ENCODE data around the gene KMT2A.

KMT2A gene

DNA sequence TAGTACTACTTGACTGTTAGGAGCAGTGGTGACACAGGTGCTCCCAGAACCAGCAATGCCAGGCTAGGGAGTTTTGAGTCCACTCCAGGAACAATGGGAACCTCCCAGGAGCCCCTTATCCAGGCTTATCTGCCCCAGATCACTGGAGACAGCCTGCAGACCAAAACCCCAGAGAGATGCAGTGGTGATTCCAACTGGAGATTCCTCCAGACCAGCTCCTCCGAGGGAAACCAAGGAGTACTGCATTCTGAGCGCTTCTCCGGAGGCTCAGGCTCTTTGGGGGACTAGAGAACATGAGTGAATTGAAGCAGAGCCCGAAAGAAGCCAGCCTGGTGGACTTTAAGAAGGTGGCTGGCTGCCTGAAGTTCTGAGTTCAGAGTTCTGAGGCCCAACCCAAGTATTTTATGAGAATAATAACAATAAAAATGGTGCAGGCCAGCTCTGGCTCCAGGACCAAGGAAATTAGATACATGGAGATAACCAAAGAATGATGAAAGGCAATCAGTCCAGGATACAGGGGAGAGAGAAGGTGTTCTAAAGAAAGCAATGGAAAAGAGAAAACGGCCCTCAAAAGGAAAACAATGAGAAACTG, 93.4 kb downstream of the KMT2A start:
- Histone ChIP-seq H3K4me1 (peaks cover 9% of the 10 kb centered on the region), H3K4me2 (ENCODE audit: low read length) (peak overlapping the region; percentile 66), H3K27me3 (ENCODE audit: control insufficient read depth, insufficient read depth, low read length) (no peaks in the 10 kb centered on the region), H2AFZ (peak overlapping the region; percentile 81), H3K36me3 (ENCODE audit: control insufficient read depth, insufficient read depth, low read length) (no peaks in the 10 kb centered on the region), H3K9me3 (ENCODE audit: control insufficient read depth, low read length) (no peaks in the 10 kb centered on the region), H3K27ac (no peak overlapping the region), H3K4me3 (ENCODE audit: low read depth, low read length) (peak overlapping the region; percentile 65), H3K9ac (no peak overlapping the region), H3K79me2 (no peaks in the 10 kb centered on the region)
- TF ChIP-seq, protein P1, sequence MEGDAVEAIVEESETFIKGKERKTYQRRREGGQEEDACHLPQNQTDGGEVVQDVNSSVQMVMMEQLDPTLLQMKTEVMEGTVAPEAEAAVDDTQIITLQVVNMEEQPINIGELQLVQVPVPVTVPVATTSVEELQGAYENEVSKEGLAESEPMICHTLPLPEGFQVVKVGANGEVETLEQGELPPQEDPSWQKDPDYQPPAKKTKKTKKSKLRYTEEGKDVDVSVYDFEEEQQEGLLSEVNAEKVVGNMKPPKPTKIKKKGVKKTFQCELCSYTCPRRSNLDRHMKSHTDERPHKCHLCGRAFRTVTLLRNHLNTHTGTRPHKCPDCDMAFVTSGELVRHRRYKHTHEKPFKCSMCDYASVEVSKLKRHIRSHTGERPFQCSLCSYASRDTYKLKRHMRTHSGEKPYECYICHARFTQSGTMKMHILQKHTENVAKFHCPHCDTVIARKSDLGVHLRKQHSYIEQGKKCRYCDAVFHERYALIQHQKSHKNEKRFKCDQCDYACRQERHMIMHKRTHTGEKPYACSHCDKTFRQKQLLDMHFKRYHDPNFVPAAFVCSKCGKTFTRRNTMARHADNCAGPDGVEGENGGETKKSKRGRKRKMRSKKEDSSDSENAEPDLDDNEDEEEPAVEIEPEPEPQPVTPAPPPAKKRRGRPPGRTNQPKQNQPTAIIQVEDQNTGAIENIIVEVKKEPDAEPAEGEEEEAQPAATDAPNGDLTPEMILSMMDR (IDR thresholded peaks at IDR 0.05) = no peak

DNA sequence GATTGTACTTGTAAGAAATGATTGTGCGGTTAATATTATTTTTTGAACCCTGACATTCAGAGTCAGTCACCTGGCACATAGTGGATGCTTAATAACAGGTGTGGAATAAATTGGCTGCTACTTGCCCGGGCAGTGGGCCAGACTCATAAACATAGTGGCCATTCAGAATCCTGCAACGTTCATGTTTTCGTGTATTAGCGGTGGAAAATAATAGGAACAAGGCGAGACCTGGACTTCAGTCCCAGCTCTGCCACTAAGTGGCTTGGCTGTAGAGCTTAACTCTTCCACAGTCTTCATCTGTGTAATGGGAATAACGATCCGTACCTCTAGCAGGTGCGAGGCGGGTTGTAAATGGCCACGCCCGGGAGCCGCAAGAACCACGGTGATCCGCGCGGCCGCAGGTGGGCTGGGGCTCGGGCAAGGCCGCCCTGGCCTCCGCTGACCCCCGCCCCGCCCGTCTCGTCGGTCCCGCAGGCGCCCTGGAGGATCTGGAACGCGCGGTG, 93.9 kb downstream of the KMT2A start:
- H2AFZ ChIP-seq = peak overlapping the region; percentile 81
- H3K36me3 ChIP-seq (ENCODE audit: control insufficient read depth, insufficient read depth, low read length) = no peaks in the 10 kb centered on the region
- H3K4me3 ChIP-seq (ENCODE audit: low read depth, low read length) = peak overlapping the region; percentile 65
- no peaks in the 10 kb centered on the region for H3K27me3 ChIP-seq (ENCODE audit: control insufficient read depth, insufficient read depth, low read length)
- H3K9ac ChIP-seq = no peak overlapping the region
- no peaks in the 10 kb centered on the region for H3K79me2 ChIP-seq
- TF ChIP-seq, protein P1 (IDR thresholded peaks at IDR 0.05) = no peak
- peaks cover 9% of the 10 kb centered on the region for H3K4me1 ChIP-seq
- no peaks in the 10 kb centered on the region for H3K9me3 ChIP-seq (ENCODE audit: control insufficient read depth, low read length)
- no peak overlapping the region for H3K27ac ChIP-seq
- peak overlapping the region; percentile 66 for H3K4me2 ChIP-seq (ENCODE audit: low read length)

DNA sequence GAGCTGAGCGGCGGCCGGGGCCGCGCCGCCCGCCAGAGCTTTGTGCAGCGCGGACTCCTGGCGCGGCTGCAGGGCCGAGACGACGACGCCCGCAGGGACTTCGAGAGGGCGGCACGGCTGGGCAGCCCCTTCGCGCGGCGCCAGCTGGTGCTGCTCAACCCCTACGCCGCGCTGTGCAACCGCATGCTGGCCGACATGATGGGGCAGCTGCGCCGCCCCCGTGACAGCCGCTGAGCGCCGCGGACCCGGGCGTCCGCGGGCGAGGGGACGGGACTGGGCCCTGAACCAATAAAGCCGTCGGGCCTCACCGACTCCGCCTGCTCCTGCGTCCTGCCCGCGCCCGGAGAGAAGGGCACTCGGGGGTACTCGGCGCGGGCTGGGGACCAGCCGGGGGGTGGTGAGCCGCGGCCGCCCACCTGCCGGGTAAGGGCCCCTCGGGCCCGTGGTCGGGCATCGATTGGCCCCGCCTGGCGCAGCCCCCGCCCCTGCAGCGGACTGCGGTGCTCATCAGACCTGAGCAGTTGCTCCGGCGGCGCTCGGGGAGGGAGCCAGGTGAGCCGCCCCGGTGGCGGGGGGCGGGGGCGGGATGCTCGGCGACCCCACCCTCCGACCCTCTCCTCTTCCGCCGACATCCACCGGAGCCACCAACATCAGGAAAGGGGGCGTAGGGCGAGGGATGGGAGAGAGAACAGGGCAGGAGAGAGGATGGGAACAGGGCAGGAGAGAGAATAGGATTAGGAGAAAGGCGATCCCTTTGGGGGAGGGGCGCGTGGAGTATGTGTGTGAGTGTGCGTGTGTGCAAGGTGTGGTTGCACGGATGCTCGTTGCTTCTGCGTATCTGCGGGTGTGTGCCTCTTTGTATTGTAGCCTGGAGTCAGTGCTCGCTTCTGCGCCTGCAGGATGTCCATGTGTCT, 94.6 kb downstream of the KMT2A start, which contains the start of gene TMEM25:
Gene TMEM25, plus strand, starts transcription at position 510 of the 914 bp plus-strand sequence. CDS start 610 bp downstream, outside the sequence.
- H3K4me2 ChIP-seq (ENCODE audit: low read length) = peak within 1 kb of the TSS; percentile 66
- H3K36me3 ChIP-seq (ENCODE audit: control insufficient read depth, insufficient read depth, low read length) = no peaks in the 10 kb centered on the region
- no peak within 1 kb of the TSS for H3K9ac ChIP-seq
- H3K27ac ChIP-seq = peak within 1 kb of the TSS; percentile 63
- peak within 1 kb of the TSS; percentile 81 for H2AFZ ChIP-seq
- TF ChIP-seq, protein P1 (IDR thresholded peaks at IDR 0.05) = no peak
- peak within 1 kb of the TSS; percentile 65 for H3K4me3 ChIP-seq (ENCODE audit: low read depth, low read length)
- no peaks in the 10 kb centered on the region for H3K27me3 ChIP-seq (ENCODE audit: control insufficient read depth, insufficient read depth, low read length)
- no peaks in the 10 kb centered on the region for H3K79me2 ChIP-seq
- H3K9me3 ChIP-seq (ENCODE audit: control insufficient read depth, low read length) = no peaks in the 10 kb centered on the region
- peaks cover 9% of the 10 kb centered on the region for H3K4me1 ChIP-seq

DNA sequence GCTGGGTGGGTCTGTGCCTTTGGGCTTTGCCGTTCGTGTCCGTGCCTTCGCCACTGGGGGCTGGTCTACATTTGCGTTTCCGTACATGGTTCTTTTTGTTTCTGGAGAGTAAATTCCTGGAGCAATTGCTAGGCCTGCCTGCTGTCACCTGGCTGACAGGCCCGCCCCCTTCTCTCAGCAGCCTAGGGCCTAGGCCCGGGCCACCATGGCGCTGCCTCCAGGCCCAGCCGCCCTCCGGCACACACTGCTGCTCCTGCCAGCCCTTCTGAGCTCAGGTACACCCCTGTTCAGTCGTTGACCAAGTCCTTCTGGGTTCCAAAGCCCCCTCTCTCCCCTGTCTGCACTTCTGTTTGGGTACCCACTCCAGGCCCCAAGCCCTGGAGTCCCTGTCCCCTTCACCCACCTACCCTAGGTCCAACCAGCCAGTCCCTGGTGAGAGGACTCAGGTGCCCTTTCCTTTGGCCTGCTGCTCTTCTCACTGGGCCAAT, 95.3 kb downstream of the KMT2A start:
- Histone ChIP-seq H3K9me3 (ENCODE audit: control insufficient read depth, low read length) (no peaks in the 10 kb centered on the region), H2AFZ (peak overlapping the region; percentile 81), H3K4me2 (ENCODE audit: low read length) (peak overlapping the region; percentile 66), H3K4me3 (ENCODE audit: low read depth, low read length) (peak overlapping the region; percentile 65), H3K9ac (no peak overlapping the region), H3K27me3 (ENCODE audit: control insufficient read depth, insufficient read depth, low read length) (no peaks in the 10 kb centered on the region), H3K27ac (peak overlapping the region; percentile 63), H3K79me2 (no peaks in the 10 kb centered on the region), H3K4me1 (peaks cover 9% of the 10 kb centered on the region), H3K36me3 (ENCODE audit: control insufficient read depth, insufficient read depth, low read length) (no peaks in the 10 kb centered on the region)
- TF ChIP-seq, protein P1 (IDR thresholded peaks at IDR 0.05) = no peak

Measured in parathyroid adenoma (tissue), 2 donors.